ENCODE measurements around the gene SHE. TPM values are rescaled to one million over a fixed set of nuclear protein-coding genes. Genes with fewer than 3 reads are reported as not detected.

The SHE gene
- total and polyA plus RNA-seq, 2 of the 8 experiments (the other 6 are each of a cell fraction or from before 2014, with no cell fraction given): 0.44 to 0.45 TPM

DNA sequence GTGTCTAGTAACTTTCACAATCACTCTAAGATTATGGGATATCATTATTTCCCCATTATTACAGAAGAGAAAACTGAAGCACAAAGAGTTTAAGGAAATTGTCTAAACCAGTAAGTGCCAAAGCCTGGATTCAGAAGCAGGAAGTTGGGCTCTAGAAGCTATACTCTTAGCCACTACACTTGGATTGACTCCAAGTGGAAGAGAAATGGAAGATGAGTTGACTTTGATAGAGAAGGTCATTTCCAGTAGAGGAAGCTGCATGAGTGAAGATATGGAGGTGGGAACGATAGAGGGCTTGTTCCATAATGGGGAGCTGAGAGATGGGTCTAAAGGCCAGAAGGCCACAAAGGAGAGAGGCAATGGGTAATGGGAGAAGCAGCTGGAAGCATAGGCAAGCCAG lies 11.9 kb downstream of the SHE start:
- POLR2A ChIA-PET (ENCODE audit: partially characterized antibody): no interaction called here
- CTCF ChIA-PET (ENCODE audit: partially characterized antibody): interaction anchor here (0.6 to 2.6 kb wide), 5 partner anchors 8 to 57 kb away, joined by 3 to 13 read pairs (median 5); no protein-coding TSS in a partner anchor
- FAIRE-seq: no peak

More for the DNA sequence above, 11.9 kb downstream of the SHE start:
- Histone ChIP-seq H3K9me3 (ENCODE audit: insufficient read depth in 2 of 2, low read depth in 1 of 2, low read length in 1 of 2) (no peaks in the 10 kb centered on the region), H3K9ac (replicated peaks in 1 of 4; ENCODE audit: extremely low read depth in 1 of 4, low read depth in 3 of 4, low read length in 3 of 4) (no peak overlapping the region), H4K91ac (replicated peaks; ENCODE audit: insufficient read length, low read length) (no peak overlapping the region), H3K4me3 (ENCODE audit: extremely low read depth in 1 of 4, insufficient read depth in 2 of 4, low read depth in 3 of 4, low read length in 4 of 4) (no peak overlapping the region), H3K4me1 (replicated peaks in 1 of 4; ENCODE audit: control insufficient read depth in 3 of 4, insufficient read depth in 4 of 4, low read length in 3 of 4) (peaks cover 0 to 4% (median 1%) of the 10 kb centered on the region in 4 experiments; a peak in 2 of 7 replicates), H2BK120ac (replicated peaks; ENCODE audit: low read depth, low read length) (no peak overlapping the region), H3K56ac (replicated peaks; ENCODE audit: insufficient read length, low read depth, low read length) (no peak overlapping the region), H3K14ac (ENCODE audit: insufficient read length) (no peak overlapping the region), H2AK5ac (ENCODE audit: low read depth, low read length) (no peak overlapping the region), H2AFZ (ENCODE audit: low read length) (no peak overlapping the region), H2BK20ac (ENCODE audit: low read length) (no peak overlapping the region), H3K27ac (ENCODE audit: low read depth, low read length) (no peak overlapping the region), H3K4ac (replicated peaks; ENCODE audit: insufficient read length, low read depth, low read length) (no peak overlapping the region), H3K23ac (ENCODE audit: insufficient read length) (no peak overlapping the region), H2BK5ac (ENCODE audit: low read depth, low read length) (no peak overlapping the region), H2BK15ac (ENCODE audit: low read length) (no peak overlapping the region), H3K4me2 (ENCODE audit: insufficient read depth in 1 of 2, low read depth in 2 of 2, low read length in 2 of 2) (no peak overlapping the region), H3K36me3 (ENCODE audit: control insufficient read depth in 2 of 4, insufficient read depth in 4 of 4, low read length in 3 of 4) (no peaks in the 10 kb centered on the region), H4K8ac (ENCODE audit: extremely low read depth, insufficient read depth, low read length) (no peak overlapping the region), H3K79me1 (ENCODE audit: low read depth, low read length) (no peaks in the 10 kb centered on the region), H3K27me3 (replicated peaks in 1 of 4; ENCODE audit: control insufficient read depth in 3 of 4, extremely low read depth in 1 of 4, insufficient read depth in 3 of 4, low read length in 3 of 4) (no peaks in the 10 kb centered on the region), H3K79me2 (ENCODE audit: control insufficient read depth in 1 of 2, insufficient read depth in 2 of 2, low read length in 2 of 2) (no peaks in the 10 kb centered on the region), H3K23me2 (ENCODE audit: low read depth, low read length) (no peaks in the 10 kb centered on the region), H3K18ac (ENCODE audit: extremely low read depth, low read length) (no peak overlapping the region), H4K20me1 (replicated peaks in 1 of 2; ENCODE audit: control insufficient read depth in 1 of 2, insufficient read depth in 2 of 2, low read length in 2 of 2) (no peaks in the 10 kb centered on the region), H2BK12ac (ENCODE audit: low read depth, low read length) (no peak overlapping the region), H4K5ac (ENCODE audit: insufficient read length, low read depth, low read length) (no peak overlapping the region)
- DNase-seq (ENCODE audit: low read depth in 1 of 2, low spot score in 2 of 2): no peak
- TF ChIP-seq EGR1 (IDR thresholded peaks at IDR 0.05; ENCODE audit: borderline replicate concordance, low read depth, low read length) (no peak), TBP (IDR thresholded peaks at IDR 0.05; ENCODE audit: low read depth, low read length) (no peak), NRF1 (IDR thresholded peaks at IDR 0.05; ENCODE audit: low read depth, low read length) (no peak), FOSL1 (IDR thresholded peaks at IDR 0.05; ENCODE audit: insufficient read depth, low read depth, low read length) (no peak)
- 89% methylated on average over 1 of the region's 1 CpG; no CpG with 5 or more reads in 1 of the 2 experiments for WGBS, 2 experiments (ENCODE audit: extremely low coverage in 1 of 2, insufficient coverage in 1 of 2, insufficient read length in 1 of 2, insufficient replicate concordance in 2 of 2, low coverage in 1 of 2, low lambda C conversion rate in 2 of 2, missing lambda C conversion rate in 1 of 2)

Data from H1 (cell line).